Mucosa of rectum (tissue), 2 donors: Measurements from ENCODE around the gene DIAPH2.

ENCODE experiments used
- H3K27ac ChIP-seq, 2 donors: one replicate each; pipeline ENCODE4 v1.7.0; 2013; ENCODE audit warnings: inconsistent platforms in 2 of 2, low read depth in 2 of 2, low read length in 2 of 2
- H3K27me3 ChIP-seq, 2 donors: one replicate each; pipeline ENCODE4 v1.7.0; 2013; ENCODE audit warnings: low read length in 2 of 2; ENCODE audit not compliant: control insufficient read depth in 2 of 2, insufficient read depth in 2 of 2
- H3K36me3 ChIP-seq, 2 donors: one replicate each; pipeline ENCODE4 v1.7.0; 2013; ENCODE audit warnings: low read length in 2 of 2; ENCODE audit not compliant: control insufficient read depth in 2 of 2, insufficient read depth in 2 of 2
- H3K4me1 ChIP-seq, 2 donors: one replicate each; pipeline ENCODE4 v1.7.0; 2013; ENCODE audit warnings: low read length in 2 of 2, mild to moderate bottlenecking in 1 of 2; ENCODE audit not compliant: control insufficient read depth in 2 of 2, insufficient read depth in 2 of 2
- H3K4me3 ChIP-seq, 2 donors: one replicate each; pipeline ENCODE4 v1.7.0; 2013; ENCODE audit warnings: low read length in 2 of 2
- H3K9ac ChIP-seq, 2 donors: one replicate each; pipeline ENCODE4 v1.7.0; 2013; ENCODE audit warnings: low read length in 2 of 2, low read depth in 1 of 2, mild to moderate bottlenecking in 1 of 2
- H3K9me3 ChIP-seq, 2 donors: one replicate each; pipeline ENCODE4 v1.7.0; 2013; ENCODE audit warnings: low read length in 2 of 2; ENCODE audit not compliant: control insufficient read depth in 2 of 2
- donor health status: healthy.
- donor health status: Normal muscosa, but diverticular disease.

DIAPH2 gene

DNA sequence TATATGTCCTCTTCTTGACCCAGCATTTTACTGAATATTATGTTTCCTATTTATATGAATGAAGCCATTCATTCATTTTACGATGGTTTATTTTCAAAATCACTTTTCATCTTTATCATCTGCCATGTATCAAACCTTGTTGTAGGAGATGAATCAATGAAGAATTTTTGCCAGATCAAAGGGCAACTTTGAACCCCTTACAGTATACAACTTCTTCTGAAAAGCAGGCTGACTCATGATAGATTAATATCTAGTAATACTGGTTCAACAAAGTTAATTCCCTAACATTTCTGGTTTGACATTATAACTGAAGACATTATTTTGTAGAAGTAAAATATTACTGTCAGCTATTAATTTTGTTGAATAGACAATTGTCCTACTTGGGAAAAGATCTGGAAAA, 425.1 kb downstream of the DIAPH2 start:
- Histone ChIP-seq H3K9me3 (no peaks in the 10 kb centered on the region), H3K27me3 (no peaks in the 10 kb centered on the region), H3K4me3 (no peak overlapping the region), H3K27ac (no peak overlapping the region), H3K36me3 (no peaks in the 10 kb centered on the region), H3K4me1 (no peaks in the 10 kb centered on the region), H3K9ac (no peak overlapping the region)

DNA sequence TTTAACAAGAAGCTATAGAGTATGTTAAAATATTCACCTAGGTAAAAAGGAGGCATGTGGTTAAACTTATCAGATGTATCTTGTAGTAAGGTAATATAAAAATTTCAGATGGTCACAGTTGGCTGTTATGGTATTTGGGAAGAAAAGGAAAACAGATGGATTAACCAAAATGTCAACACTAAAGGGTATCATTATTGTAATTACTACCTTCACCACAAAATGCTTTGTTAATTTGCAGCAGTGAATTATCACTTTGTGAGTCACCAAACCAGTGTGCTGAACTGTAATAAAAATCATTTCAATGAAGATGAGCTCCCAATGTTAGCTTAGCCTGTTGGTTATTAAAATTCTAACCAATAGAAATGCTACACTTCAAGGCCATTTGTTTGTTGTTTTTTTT, 432.9 kb downstream of the DIAPH2 start:
- Histone ChIP-seq H3K4me3 (no peak overlapping the region), H3K27me3 (no peaks in the 10 kb centered on the region), H3K27ac (no peak overlapping the region), H3K36me3 (no peaks in the 10 kb centered on the region), H3K4me1 (no peaks in the 10 kb centered on the region), H3K9ac (no peak overlapping the region), H3K9me3 (no peaks in the 10 kb centered on the region)

DNA sequence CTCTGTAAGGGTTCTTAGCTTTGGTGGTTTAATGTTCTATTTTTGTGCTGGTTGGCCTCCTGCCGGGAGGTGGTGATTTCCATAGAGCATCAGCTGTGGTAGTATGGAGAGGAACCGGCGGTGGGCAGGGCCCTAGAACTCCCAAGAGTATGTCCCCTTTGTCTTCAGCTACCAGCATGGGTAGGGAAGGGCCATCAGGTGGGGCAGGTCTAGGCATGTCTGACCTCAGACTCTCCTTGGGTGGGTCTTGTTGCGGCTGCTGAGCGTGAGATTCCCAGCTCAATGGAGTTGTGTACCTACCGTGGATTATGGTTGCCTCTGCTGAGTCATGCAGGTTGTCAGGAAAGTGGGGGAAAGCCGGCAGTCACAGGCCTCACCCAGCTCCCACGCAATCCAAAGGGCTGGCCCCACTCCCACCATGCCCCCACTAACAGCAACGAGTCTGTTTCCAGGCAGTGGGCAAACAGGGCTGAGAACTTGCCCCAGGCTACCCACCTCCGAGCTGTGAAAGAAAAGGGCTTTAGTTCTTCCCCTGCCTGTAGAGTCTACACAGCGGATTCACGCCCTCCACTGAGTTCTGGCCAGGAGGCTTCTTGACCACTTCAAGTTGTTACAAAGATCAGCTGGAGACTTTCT, 434.9 kb downstream of the DIAPH2 start:
- H3K9ac ChIP-seq = no peak overlapping the region
- H3K4me1 ChIP-seq = no peaks in the 10 kb centered on the region
- no peaks in the 10 kb centered on the region for H3K9me3 ChIP-seq
- no peaks in the 10 kb centered on the region for H3K27me3 ChIP-seq
- no peak overlapping the region for H3K27ac ChIP-seq
- H3K36me3 ChIP-seq = no peaks in the 10 kb centered on the region
- H3K4me3 ChIP-seq = no peak overlapping the region

DNA sequence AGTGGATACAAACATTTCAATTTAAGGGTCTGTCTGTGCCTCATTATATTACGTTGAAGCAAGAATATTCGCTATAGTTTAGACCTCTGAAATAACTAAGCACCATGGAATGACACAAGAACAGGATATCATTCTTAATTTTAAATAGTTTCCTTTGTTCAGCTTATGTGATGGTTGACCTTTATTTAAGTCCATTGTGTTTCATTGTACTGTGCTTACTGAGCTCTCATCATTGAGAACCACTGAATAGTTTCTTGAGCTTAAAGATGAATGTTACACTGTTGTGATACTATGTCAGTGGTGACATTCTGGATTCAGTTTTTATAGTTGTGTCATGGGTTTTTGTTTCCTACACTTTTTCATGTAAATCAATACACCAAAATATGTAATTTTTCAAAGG, 438.4 kb downstream of the DIAPH2 start:
- Histone ChIP-seq H3K4me3 (no peak overlapping the region), H3K9ac (no peak overlapping the region), H3K9me3 (no peaks in the 10 kb centered on the region), H3K27me3 (no peaks in the 10 kb centered on the region), H3K27ac (no peak overlapping the region), H3K36me3 (no peaks in the 10 kb centered on the region), H3K4me1 (no peaks in the 10 kb centered on the region)

DNA sequence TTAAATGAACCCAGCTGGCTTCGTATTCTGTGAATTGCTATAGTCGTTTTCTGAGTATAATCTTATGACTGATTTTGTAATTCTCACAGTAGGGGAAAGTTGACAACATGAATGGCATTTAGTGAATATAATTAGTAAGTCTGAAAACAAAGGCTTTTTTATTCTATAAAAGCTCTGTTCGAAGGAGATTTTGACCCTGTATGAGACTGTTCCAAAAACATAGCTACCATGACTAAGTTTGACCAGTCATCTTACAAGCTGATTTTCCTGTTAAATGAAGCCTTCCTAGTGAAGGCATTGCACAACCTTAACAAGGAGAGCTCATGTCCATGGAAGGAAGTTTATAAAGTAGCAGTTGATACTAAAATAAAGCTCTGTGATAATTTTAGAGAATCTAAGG, 441.4 kb downstream of the DIAPH2 start:
- Histone ChIP-seq H3K4me3 (no peak overlapping the region), H3K9me3 (no peaks in the 10 kb centered on the region), H3K27ac (no peak overlapping the region), H3K4me1 (no peaks in the 10 kb centered on the region), H3K36me3 (no peaks in the 10 kb centered on the region), H3K9ac (no peak overlapping the region), H3K27me3 (no peaks in the 10 kb centered on the region)

DNA sequence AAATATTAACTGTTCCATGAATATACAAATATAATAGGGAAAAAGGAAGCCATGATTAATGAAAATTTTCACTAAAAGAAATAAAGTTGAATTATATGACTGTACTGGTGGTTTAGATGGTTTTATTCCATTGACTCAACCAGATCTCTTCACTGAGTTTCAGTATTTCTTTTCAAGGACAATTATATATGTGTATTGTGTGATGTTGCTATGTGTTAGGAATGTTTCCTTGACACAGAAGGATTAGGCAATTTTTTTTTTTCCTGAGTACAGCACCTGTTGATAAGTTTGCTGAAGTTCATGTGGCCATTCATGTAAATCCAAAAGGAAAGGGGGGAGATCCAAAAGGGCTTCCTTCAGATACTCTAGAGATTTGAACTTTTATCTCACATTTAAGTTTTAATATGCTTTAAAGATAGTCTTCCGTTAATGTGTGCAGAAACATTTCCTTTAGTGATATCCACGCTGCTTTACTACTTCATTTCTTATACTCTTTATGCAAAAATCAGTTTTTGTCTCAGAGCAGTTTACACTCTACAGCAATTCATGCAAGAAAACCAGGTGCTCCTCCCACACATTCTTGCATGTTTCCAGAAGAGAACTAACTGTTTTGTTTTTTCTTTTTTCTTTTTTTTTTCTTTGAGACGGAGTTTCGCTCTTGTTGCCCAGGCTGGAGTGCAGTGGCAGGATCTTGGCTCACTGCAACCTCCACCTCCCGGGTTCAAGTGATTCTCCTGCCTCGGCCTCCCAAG, 448.2 kb downstream of the DIAPH2 start:
- H3K36me3 ChIP-seq = no peaks in the 10 kb centered on the region
- no peaks in the 10 kb centered on the region for H3K27me3 ChIP-seq
- no peaks in the 10 kb centered on the region for H3K4me1 ChIP-seq
- no peak overlapping the region for H3K9ac ChIP-seq
- no peak overlapping the region for H3K27ac ChIP-seq
- H3K9me3 ChIP-seq = no peaks in the 10 kb centered on the region
- H3K4me3 ChIP-seq = no peak overlapping the region

DNA sequence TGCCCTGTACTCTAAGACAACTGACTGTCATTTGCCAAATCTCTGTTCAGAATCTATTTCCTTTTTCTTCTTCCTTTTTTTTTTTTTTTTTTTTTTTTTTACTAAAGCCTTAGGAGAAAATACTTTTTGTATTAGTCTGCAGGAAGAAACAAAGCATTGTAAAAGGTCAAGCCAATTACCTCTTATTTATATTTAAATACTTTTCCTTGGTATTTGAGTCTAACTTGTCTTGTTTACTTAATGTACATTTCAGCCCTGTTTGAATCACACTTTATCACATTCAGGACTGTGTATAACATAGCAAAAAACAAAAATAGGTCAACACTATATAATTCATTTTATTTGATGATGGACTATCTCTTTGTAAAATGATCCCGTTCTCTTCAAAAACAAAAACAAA, 461.3 kb downstream of the DIAPH2 start:
- Histone ChIP-seq H3K27ac (no peak overlapping the region), H3K4me3 (no peak overlapping the region), H3K27me3 (no peaks in the 10 kb centered on the region), H3K4me1 (no peaks in the 10 kb centered on the region), H3K9ac (no peak overlapping the region), H3K9me3 (no peaks in the 10 kb centered on the region), H3K36me3 (no peaks in the 10 kb centered on the region)

DNA sequence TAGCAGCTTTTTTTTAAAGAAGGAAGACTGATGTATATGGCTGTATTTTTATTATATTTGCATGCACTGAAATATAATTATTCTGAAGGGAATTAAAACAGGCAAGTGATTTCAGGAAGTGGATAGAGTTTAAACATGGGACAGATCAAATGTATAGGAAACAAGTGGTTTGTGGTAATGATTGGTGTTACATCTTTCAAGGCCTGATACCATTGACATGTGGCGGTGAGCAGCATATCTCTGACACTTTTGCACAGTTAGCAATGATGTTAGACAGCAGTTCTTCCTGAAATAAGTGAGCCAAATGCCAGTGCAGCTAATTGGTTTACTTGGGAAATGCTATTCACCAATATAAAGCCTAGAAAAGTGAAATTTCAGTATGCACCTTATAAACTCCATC, 471.2 kb downstream of the DIAPH2 start:
- Histone ChIP-seq H3K9ac (no peak overlapping the region), H3K9me3 (no peaks in the 10 kb centered on the region), H3K27me3 (no peaks in the 10 kb centered on the region), H3K36me3 (no peaks in the 10 kb centered on the region), H3K4me1 (no peaks in the 10 kb centered on the region), H3K27ac (no peak overlapping the region), H3K4me3 (no peak overlapping the region)

DNA sequence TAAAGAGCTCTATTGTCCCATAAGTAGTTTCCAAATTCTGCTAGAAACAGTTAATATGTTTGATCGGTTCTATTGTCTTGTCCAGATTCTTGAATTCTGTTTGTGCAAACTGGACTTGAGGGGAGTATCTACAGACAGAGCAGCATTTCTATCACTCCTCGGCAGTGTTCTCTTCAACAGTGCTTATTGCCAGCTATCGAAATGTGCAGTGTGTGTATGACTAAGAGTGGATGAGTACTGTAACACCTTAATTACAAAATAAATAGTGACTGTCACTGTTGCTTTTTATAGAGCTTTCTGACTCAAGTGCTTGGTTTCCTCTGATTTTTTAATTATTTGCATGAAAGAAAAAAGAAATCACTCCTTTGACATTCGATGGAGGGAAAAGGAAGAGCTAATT, 473.6 kb downstream of the DIAPH2 start:
- Histone ChIP-seq H3K4me3 (no peak overlapping the region), H3K36me3 (no peaks in the 10 kb centered on the region), H3K27me3 (no peaks in the 10 kb centered on the region), H3K9ac (no peak overlapping the region), H3K9me3 (no peaks in the 10 kb centered on the region), H3K4me1 (no peaks in the 10 kb centered on the region), H3K27ac (no peak overlapping the region)

DNA sequence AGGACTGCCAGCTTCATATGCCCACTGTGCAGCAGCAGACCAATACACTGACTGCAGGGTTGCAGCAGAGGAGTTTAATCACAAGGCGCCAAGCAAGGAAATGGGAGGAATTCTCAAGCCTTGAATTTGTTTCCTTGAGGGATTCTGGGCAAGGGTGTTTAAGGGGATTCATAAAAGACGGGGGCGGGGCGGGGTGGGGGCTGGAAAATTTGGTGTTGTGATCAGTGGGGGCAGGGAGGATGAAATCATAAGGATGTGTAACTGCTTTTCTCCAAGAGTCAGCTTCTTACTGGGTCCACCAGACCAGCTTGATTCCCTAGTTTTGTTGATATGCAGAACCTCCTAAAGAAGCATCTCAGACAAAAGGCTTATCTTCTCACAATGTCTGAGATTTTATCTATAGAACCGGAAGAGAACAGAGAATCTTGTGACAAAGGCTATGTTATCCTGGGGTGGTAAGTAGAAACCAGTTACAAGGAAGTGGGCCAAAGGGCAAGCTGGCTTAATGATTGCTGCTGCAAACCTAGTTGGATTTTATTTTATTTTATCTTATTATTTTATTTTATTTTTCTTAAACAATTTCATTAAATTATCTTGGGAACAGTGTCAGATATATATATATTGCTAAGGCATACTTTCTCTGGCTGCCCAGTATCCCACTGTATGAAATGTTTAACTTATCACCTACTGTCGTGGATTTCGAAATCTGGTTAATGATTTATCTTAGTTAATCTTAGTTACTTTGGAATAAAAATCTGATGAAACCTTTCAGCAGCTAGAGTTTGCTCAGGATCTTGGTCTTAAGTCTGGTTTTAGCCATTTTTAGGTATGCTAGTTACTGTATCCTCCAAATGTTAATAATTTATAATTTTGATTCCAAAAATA, 475.5 kb downstream of the DIAPH2 start:
- Histone ChIP-seq H3K4me1 (no peaks in the 10 kb centered on the region), H3K4me3 (no peak overlapping the region), H3K27me3 (no peaks in the 10 kb centered on the region), H3K9ac (no peak overlapping the region), H3K36me3 (no peaks in the 10 kb centered on the region), H3K27ac (no peak overlapping the region), H3K9me3 (no peaks in the 10 kb centered on the region)
